Measurements from ENCODE around the gene FEN1.

Gene FEN1

GRCh38 chr11:61757213-61757862 is 35.4 kb upstream of the FEN1 start:
- DNase-seq: no peak

GRCh38 chr11:61760946-61761345 is 31.8 kb upstream of the FEN1 start:
- DNase-seq: no peak

GRCh38 chr11:61761440-61762222 is 31.1 kb upstream of the FEN1 start:
- no peak for DNase-seq

- DNase-seq: no peak
Observed at GRCh38 chr11:61762223-61762615, 30.5 kb upstream of the FEN1 start.

- DNase-seq: no peak
Observed at GRCh38 chr11:61762798-61763197, 29.9 kb upstream of the FEN1 start.

GRCh38 chr11:61763930-61764605 is 28.6 kb upstream of the FEN1 start:
- DNase-seq: no peak

GRCh38 chr11:61764606-61765260 is 28.0 kb upstream of the FEN1 start:
- DNase-seq: no peak

GRCh38 chr11:61765550-61766253 is 27.0 kb upstream of the FEN1 start:
- DNase-seq: no peak

- no peak for DNase-seq
Observed at GRCh38 chr11:61766353-61766841, 26.3 kb upstream of the FEN1 start.

GRCh38 chr11:61768376-61769076 is 24.2 kb upstream of the FEN1 start:
- DNase-seq: no peak

GRCh38 chr11:61769169-61769920 is 23.4 kb upstream of the FEN1 start:
- DNase-seq: no peak

- DNase-seq: no peak
Observed at GRCh38 chr11:61769946-61770683, 22.6 kb upstream of the FEN1 start.

GRCh38 chr11:61771195-61771894 is 21.4 kb upstream of the FEN1 start:
- no peak for DNase-seq

GRCh38 chr11:61771985-61772455 is 20.7 kb upstream of the FEN1 start:
- no peak for DNase-seq

GRCh38 chr11:61773356-61773755 is 19.4 kb upstream of the FEN1 start:
- DNase-seq: no peak

GRCh38 chr11:61773809-61774208 is 18.9 kb upstream of the FEN1 start:
- DNase-seq: no peak

GRCh38 chr11:61774411-61774810 is 18.3 kb upstream of the FEN1 start:
- DNase-seq: no peak

GRCh38 chr11:61775106-61775505 is 17.6 kb upstream of the FEN1 start:
- no peak for DNase-seq
